ENCODE measurements around the gene AK4. TPM values are rescaled to one million over a fixed set of nuclear protein-coding genes. Genes with fewer than 3 reads are reported as not detected.

Gene AK4
- total and polyA plus RNA-seq, 2 experiments from 2014 or later: 65.4 to 110 TPM

- H2AFZ ChIP-seq: no peak overlapping the region
- H3K27ac ChIP-seq: no peak overlapping the region
- peaks cover 9% of the 10 kb centered on the region for H3K4me1 ChIP-seq (ENCODE audit: insufficient read depth)
- no peak overlapping the region for H3K4me3 ChIP-seq
- H3K79me2 ChIP-seq (ENCODE audit: insufficient read depth): peaks cover 98% of the 10 kb centered on the region
- no peak overlapping the region for H3K9ac ChIP-seq
- no peaks in the 10 kb centered on the region for H3K36me3 ChIP-seq (ENCODE audit: low read depth)
- no peaks in the 10 kb centered on the region for H3K27me3 ChIP-seq (replicated peaks; ENCODE audit: insufficient read depth)
- no peaks in the 10 kb centered on the region for H3K9me3 ChIP-seq (ENCODE audit: low read depth)
- peaks cover 41% of the 10 kb centered on the region; the same call in 1 of the 2 replicates for H4K20me1 ChIP-seq (ENCODE audit: insufficient read depth)
- H3K9me2 ChIP-seq (ENCODE audit: insufficient read depth): no peaks in the 10 kb centered on the region
- no peak overlapping the region for H3K4me2 ChIP-seq (ENCODE audit: unreplicated experiment)
- DNase-seq: no peak
- peaks cover 13% of the 10 kb centered on the region for H3F3A ChIP-seq (ENCODE audit: insufficient read depth)
- WGBS, 2 experiments (ENCODE audit: low coverage in 1 of 2, low lambda C conversion rate in 2 of 2, missing lambda C conversion rate in 2 of 2): 73 to 80% methylated on average over 4 of the region's 4 CpGs
- no peak for TF ChIP-seq EZH2phosphoT487 (IDR thresholded peaks at IDR 0.05; ENCODE audit: insufficient read depth, low read depth)
- TF ChIP-seq EZH2 (IDR thresholded peaks at IDR 0.05; ENCODE audit: insufficient read depth, poor library complexity, severe bottlenecking): no peak
- in situ Hi-C loops (cut with MboI): no loop called here
These were observed 20.9 kb downstream of the AK4 start for GRCh38 chr1:65168867-65169266.

GRCh38 chr1:65170511-65171142 lies 22.6 kb downstream of the AK4 start:
- no peak for TF ChIP-seq EZH2 (IDR thresholded peaks at IDR 0.05; ENCODE audit: insufficient read depth, poor library complexity, severe bottlenecking)
- TF ChIP-seq EZH2phosphoT487 (IDR thresholded peaks at IDR 0.05; ENCODE audit: insufficient read depth, low read depth): no peak
- Histone ChIP-seq H3K9me3 (ENCODE audit: low read depth) (no peaks in the 10 kb centered on the region), H3K4me1 (ENCODE audit: insufficient read depth) (peaks cover 16% of the 10 kb centered on the region), H3K27me3 (replicated peaks; ENCODE audit: insufficient read depth) (no peaks in the 10 kb centered on the region), H3F3A (ENCODE audit: insufficient read depth) (peaks cover 21% of the 10 kb centered on the region), H3K79me2 (ENCODE audit: insufficient read depth) (peaks cover 88% of the 10 kb centered on the region), H4K20me1 (ENCODE audit: insufficient read depth) (peaks cover 39% of the 10 kb centered on the region; the same call in 1 of the 2 replicates), H3K4me3 (no peak overlapping the region), H3K4me2 (ENCODE audit: unreplicated experiment) (peak overlapping the region; percentile 7), H3K9ac (no peak overlapping the region), H3K27ac (no peak overlapping the region), H3K9me2 (ENCODE audit: insufficient read depth) (no peaks in the 10 kb centered on the region), H2AFZ (no peak overlapping the region), H3K36me3 (ENCODE audit: low read depth) (no peaks in the 10 kb centered on the region)
- 61 to 62% methylated on average over 10 of the region's 10 CpGs for WGBS, 2 experiments (ENCODE audit: low coverage in 1 of 2, low lambda C conversion rate in 2 of 2, missing lambda C conversion rate in 2 of 2)
- in situ Hi-C loops (cut with MboI): no loop called here
- DNase-seq: peak; percentile 38

- peaks cover 34% of the 10 kb centered on the region for H3F3A ChIP-seq (ENCODE audit: insufficient read depth)
- H4K20me1 ChIP-seq (ENCODE audit: insufficient read depth): peaks cover 55% of the 10 kb centered on the region; the same call in 1 of the 2 replicates
- no peaks in the 10 kb centered on the region for H3K27me3 ChIP-seq (replicated peaks; ENCODE audit: insufficient read depth)
- H3K9me2 ChIP-seq (ENCODE audit: insufficient read depth): no peaks in the 10 kb centered on the region
- H3K79me2 ChIP-seq (ENCODE audit: insufficient read depth): peaks cover 82% of the 10 kb centered on the region
- TF ChIP-seq EZH2phosphoT487 (IDR thresholded peaks at IDR 0.05; ENCODE audit: insufficient read depth, low read depth) (no peak), EZH2 (IDR thresholded peaks at IDR 0.05; ENCODE audit: insufficient read depth, poor library complexity, severe bottlenecking) (no peak)
- no peak overlapping the region for H3K4me2 ChIP-seq (ENCODE audit: unreplicated experiment)
- peaks cover 33% of the 10 kb centered on the region for H3K4me1 ChIP-seq (ENCODE audit: insufficient read depth)
- DNase-seq: no peak
- H2AFZ ChIP-seq: no peak overlapping the region
- 92 to 95% methylated on average over 14 of the region's 14 CpGs for whole genome bisulfite sequencing, 2 experiments (ENCODE audit: low coverage in 1 of 2, low lambda C conversion rate in 2 of 2, missing lambda C conversion rate in 2 of 2)
- H3K9me3 ChIP-seq (ENCODE audit: low read depth): no peaks in the 10 kb centered on the region
- no peak overlapping the region for H3K27ac ChIP-seq
- H3K36me3 ChIP-seq (ENCODE audit: low read depth): no peaks in the 10 kb centered on the region
- H3K9ac ChIP-seq: no peak overlapping the region
- no peak overlapping the region for H3K4me3 ChIP-seq
- in situ Hi-C loops (cut with MboI): no loop called here
These were observed 25.1 kb downstream of the AK4 start for GRCh38 chr1:65172936-65173690.

GRCh38 chr1:65174585-65174984 lies 26.6 kb downstream of the AK4 start:
- peak; percentile 96 for DNase-seq
- in situ Hi-C loops (cut with MboI): no loop called here
- Histone ChIP-seq H3K9me2 (ENCODE audit: insufficient read depth) (no peaks in the 10 kb centered on the region), H3K9me3 (ENCODE audit: low read depth) (no peaks in the 10 kb centered on the region), H3K27me3 (replicated peaks; ENCODE audit: insufficient read depth) (no peaks in the 10 kb centered on the region), H3K4me2 (ENCODE audit: unreplicated experiment) (peak overlapping the region; percentile 59), H4K20me1 (ENCODE audit: insufficient read depth) (peaks cover 57% of the 10 kb centered on the region), H2AFZ (no peak overlapping the region), H3K4me3 (peak overlapping the region; percentile 42), H3K27ac (peak overlapping the region; percentile 32; the same call in 1 of the 2 replicates), H3F3A (ENCODE audit: insufficient read depth) (peaks cover 41% of the 10 kb centered on the region), H3K79me2 (ENCODE audit: insufficient read depth) (peaks cover 82% of the 10 kb centered on the region), H3K9ac (no peak overlapping the region), H3K36me3 (ENCODE audit: low read depth) (no peaks in the 10 kb centered on the region), H3K4me1 (ENCODE audit: insufficient read depth) (peaks cover 37% of the 10 kb centered on the region)
- TF ChIP-seq EZH2 (IDR thresholded peaks at IDR 0.05; ENCODE audit: insufficient read depth, poor library complexity, severe bottlenecking) (no peak), EZH2phosphoT487 (IDR thresholded peaks at IDR 0.05; ENCODE audit: insufficient read depth, low read depth) (peak; percentile 88; the same call in 1 of the 2 replicates)
- 1 to 4% methylated on average over 3 of the region's 3 CpGs for WGBS, 2 experiments (ENCODE audit: low coverage in 1 of 2, low lambda C conversion rate in 2 of 2, missing lambda C conversion rate in 2 of 2)

Data from GM23248 (cell line).